ENCODE measurements around the gene DISC1. TPM values are rescaled to one million over a fixed set of nuclear protein-coding genes. Genes with fewer than 3 reads are reported as not detected.

DISC1 gene
- total and polyA plus RNA-seq, 2 donors (not counting 1 experiment from before 2014, with no cell fraction given): 2.7 to 4.3 TPM

- no peak overlapping the region for H3K4me3 ChIP-seq (ENCODE audit: control extremely low read depth in 1 of 5, extremely low read depth in 1 of 5, insufficient read depth in 1 of 5, low read depth in 2 of 5, low read length in 4 of 5)
- peaks cover 0 to 3% (median 0%) of the 10 kb centered on the region in 4 experiments for H3K27me3 ChIP-seq (replicated peaks in 1 of 4; ENCODE audit: control extremely low read depth in 1 of 4, control insufficient read depth in 3 of 4, insufficient read depth in 4 of 4, low read length in 3 of 4)
- H3K4me1 ChIP-seq (ENCODE audit: control insufficient read depth in 2 of 2, insufficient read depth in 2 of 2, low read length in 2 of 2): peaks cover 6 to 7% of the 10 kb centered on the region in 2 donors
- H3K9ac ChIP-seq (ENCODE audit: low read length): no peak overlapping the region
- H3K36me3 ChIP-seq (replicated peaks in 1 of 2; ENCODE audit: control extremely low read depth in 1 of 2, control insufficient read depth in 1 of 2, extremely low read depth in 1 of 2, insufficient read depth in 2 of 2, low read length in 1 of 2): no peaks in the 10 kb centered on the region
- H3K9me3 ChIP-seq (ENCODE audit: control extremely low read depth in 1 of 3, control insufficient read depth in 2 of 3, insufficient read depth in 1 of 3, low read length in 2 of 3): no peaks in the 10 kb centered on the region
- H3K4me2 ChIP-seq (replicated peaks; ENCODE audit: low read depth, low read length, poor library complexity, severe bottlenecking): no peak overlapping the region
- DNase-seq (no peak), ATAC-seq (ENCODE audit: low read depth) (no peak)
- Mint-ChIP-seq H3K27ac (no peak overlapping the region), H3K4me3 (no peak overlapping the region), H3K4me1 (peaks cover 11% of the 10 kb centered on the region), H3K27me3 (peaks cover 5% of the 10 kb centered on the region), H3K9me3 (ENCODE audit: insufficient read depth) (no peaks in the 10 kb centered on the region)
- POLR2A ChIA-PET: no interaction called here
- no peaks in the 10 kb centered on the region for H3K79me2 ChIP-seq (ENCODE audit: control insufficient read depth, insufficient read depth, low read length)
- no peaks in the 10 kb centered on the region for H4K20me1 ChIP-seq (ENCODE audit: control insufficient read depth, insufficient read depth, low read length, poor library complexity, severe bottlenecking)
- TF ChIP-seq CTCF (IDR thresholded peaks at IDR 0.05) (no peak), EZH2 (IDR thresholded peaks at IDR 0.05; ENCODE audit: borderline replicate concordance, insufficient read depth, low read depth, low read length, poor library complexity, severe bottlenecking) (no peak)
- no peak overlapping the region for H3K27ac ChIP-seq (ENCODE audit: low read length in 2 of 2)
- H2AFZ ChIP-seq (ENCODE audit: insufficient read depth, low read depth, low read length, poor library complexity, severe bottlenecking): no peak overlapping the region
- intact Hi-C loops (cut with micrococcal nuclease): no loop called here
- 100% methylated on average over 3 of the region's 4 CpGs for WGBS (ENCODE audit: insufficient coverage)
- CTCF ChIA-PET: interaction anchor here (0.9 to 5.4 kb wide), 8 partner anchors 13 to 683 kb away, joined by 3 to 45 read pairs (median 6); partner anchors contain the start of genes EXOC8 and SPRTN
Measured at GRCh38 chr1:231602673-231602984, 24.0 kb upstream of the DISC1 start.

- no peak for TF ChIP-seq EZH2 (IDR thresholded peaks at IDR 0.05; ENCODE audit: borderline replicate concordance, insufficient read depth, low read depth, low read length, poor library complexity, severe bottlenecking)
- peak; percentile 85 for TF ChIP-seq CTCF (IDR thresholded peaks at IDR 0.05)
- 70% methylated on average over 2 of the region's 8 CpGs for WGBS (ENCODE audit: insufficient coverage)
- Histone ChIP-seq H3K9me3 (ENCODE audit: control extremely low read depth in 1 of 3, control insufficient read depth in 2 of 3, insufficient read depth in 1 of 3, low read length in 2 of 3) (peaks cover 0 to 4% (median 0%) of the 10 kb centered on the region in 3 donors), H3K4me3 (ENCODE audit: control extremely low read depth in 1 of 5, extremely low read depth in 1 of 5, insufficient read depth in 1 of 5, low read depth in 2 of 5, low read length in 4 of 5) (peak overlapping the region; percentile 37 to 94 (median 68)), H3K36me3 (replicated peaks in 1 of 2; ENCODE audit: control extremely low read depth in 1 of 2, control insufficient read depth in 1 of 2, extremely low read depth in 1 of 2, insufficient read depth in 2 of 2, low read length in 1 of 2) (no peaks in the 10 kb centered on the region), H3K4me1 (ENCODE audit: control insufficient read depth in 2 of 2, insufficient read depth in 2 of 2, low read length in 2 of 2) (peaks cover 6 to 10% of the 10 kb centered on the region in 2 donors), H3K27me3 (replicated peaks in 1 of 4; ENCODE audit: control extremely low read depth in 1 of 4, control insufficient read depth in 3 of 4, insufficient read depth in 4 of 4, low read length in 3 of 4) (peaks cover 0 to 3% (median 0%) of the 10 kb centered on the region in 4 experiments), H3K9ac (ENCODE audit: low read length) (peak overlapping the region; percentile 71), H3K4me2 (replicated peaks; ENCODE audit: low read depth, low read length, poor library complexity, severe bottlenecking) (peak overlapping the region; percentile 78), H2AFZ (ENCODE audit: insufficient read depth, low read depth, low read length, poor library complexity, severe bottlenecking) (peak overlapping the region; percentile 87), H3K79me2 (ENCODE audit: control insufficient read depth, insufficient read depth, low read length) (no peaks in the 10 kb centered on the region), H4K20me1 (ENCODE audit: control insufficient read depth, insufficient read depth, low read length, poor library complexity, severe bottlenecking) (no peaks in the 10 kb centered on the region), H3K27ac (ENCODE audit: low read length in 2 of 2) (peak overlapping the region in 1 of 2 donors; percentile 48)
- ATAC-seq (ENCODE audit: low read depth) (peak; percentile 83), DNase-seq (peak; percentile 70)
- ChIA-PET POLR2A (no interaction called here), CTCF (interaction anchor here (0.8 to 4.8 kb wide), 16 partner anchors 9 to 684 kb away, joined by 3 to 18 read pairs (median 4); partner anchors contain the start of genes EXOC8 and SPRTN)
- intact Hi-C loops (cut with micrococcal nuclease): loop anchor here (1.0 to 2.0 kb wide), 4 partner anchors 181 to 687 kb away; partner anchors contain the start of gene EGLN1
- Mint-ChIP-seq H3K4me1 (peaks cover 14% of the 10 kb centered on the region), H3K4me3 (peak overlapping the region; percentile 93), H3K27ac (peak overlapping the region; percentile 67), H3K9me3 (ENCODE audit: insufficient read depth) (no peaks in the 10 kb centered on the region), H3K27me3 (peaks cover 8% of the 10 kb centered on the region)
Measured at GRCh38 chr1:231603598-231604275, 22.9 kb upstream of the DISC1 start.
